GM12892 (cell line): ENCODE results near the gene GNA15.
"Not testable (repeated sequence)": the region's sequence is repeated elsewhere in the genome, so short reads cannot be mapped to it uniquely, and the experiment has no call there.

Source experiments
- DNase-seq: peaks from one replicate; pipeline ENCODE4 v3.0.0; 2011; ENCODE audit not compliant: insufficient read length
- FAIRE-seq: peaks from 2 replicates; lab custom pipeline; 2011; peaks lifted over from hg19 to GRCh38; lab: Jason Lieb, UNC
- POLR2A ChIP-seq: IDR thresholded peaks from 2 replicates; pipeline ENCODE4 v1.6.1; 2011; ENCODE audit warnings: low read depth, low read length, control low read depth
- POLR2AphosphoS5 ChIP-seq: IDR thresholded peaks from 2 replicates; pipeline ENCODE4 v1.6.1; 2011; ENCODE audit warnings: low read depth, low read length, control low read depth
- TAF1 ChIP-seq: IDR thresholded peaks from 2 replicates; pipeline ENCODE4 v1.6.1; 2011; ENCODE audit warnings: low read depth, mild to moderate bottlenecking, control low read depth, low read length, borderline replicate concordance

The GNA15 gene

GRCh38 chr19:3146677-3147100 lies 10.9 kb downstream of the GNA15 start:
- TF ChIP-seq POLR2AphosphoS5 (no peak), TAF1 (no peak), POLR2A (no peak)
- FAIRE-seq = peak; percentile 36
- DNase-seq = no peak

- DNase-seq = no peak
- FAIRE-seq = no peak
- TF ChIP-seq POLR2AphosphoS5 (no peak), TAF1 (no peak), POLR2A (no peak)
These were observed 12.7 kb downstream of the GNA15 start for GRCh38 chr19:3148503-3148902.

DNA sequence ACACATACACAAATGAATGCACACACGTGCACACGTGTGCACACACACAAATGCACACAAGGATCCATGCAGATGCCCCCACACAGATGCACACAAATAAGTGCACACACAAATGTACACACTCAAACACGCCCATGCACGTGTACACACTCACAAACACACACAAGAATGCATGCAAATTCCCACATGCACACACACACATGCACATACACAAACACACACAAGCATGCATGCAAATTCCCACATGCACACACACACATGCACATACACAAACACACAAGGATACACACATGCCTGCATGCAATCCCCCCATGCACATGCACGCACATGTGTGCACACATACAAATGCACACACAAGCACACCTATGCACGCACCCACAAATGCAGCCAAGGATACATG lies 13.3 kb downstream of the GNA15 start:
- TF ChIP-seq TAF1 (no peak), POLR2A (no peak), POLR2AphosphoS5 (no peak)
- peak; percentile 85 for FAIRE-seq
- DNase-seq = no peak

- no peak for DNase-seq
- no peak for TF ChIP-seq POLR2A
- FAIRE-seq = no peak
These were observed 14.0 kb downstream of the GNA15 start for GRCh38 chr19:3149526-3150505.

DNA sequence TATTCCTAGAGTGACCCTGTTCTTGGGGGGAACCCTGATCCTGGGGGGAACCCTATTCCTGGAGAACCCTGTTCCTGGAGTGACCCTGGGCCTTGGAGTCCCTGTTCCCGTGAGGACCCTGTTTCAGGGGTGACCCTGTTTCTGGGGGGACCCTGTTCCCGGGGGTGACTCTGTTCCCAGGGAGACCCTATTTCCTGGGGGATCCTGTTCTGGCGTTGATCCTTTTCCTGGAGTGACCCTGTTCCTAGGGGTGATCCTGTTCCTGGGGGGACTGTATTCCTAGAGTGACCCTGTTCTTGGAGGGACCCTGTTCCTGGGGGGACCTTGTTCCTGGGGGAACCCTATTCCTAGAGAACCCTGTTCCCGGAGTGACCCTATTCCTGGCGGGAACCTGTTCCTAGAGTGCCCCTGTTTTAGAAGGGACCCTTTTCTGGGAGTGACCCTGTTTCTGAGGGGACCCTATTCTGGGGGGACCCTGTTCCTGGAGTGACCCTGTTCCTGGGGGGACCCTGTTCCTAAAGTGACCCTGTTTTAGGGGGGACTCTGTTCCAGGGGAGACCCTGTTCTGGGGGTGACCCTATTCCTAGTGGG lies 15.0 kb downstream of the GNA15 start:
- FAIRE-seq (no peak), DNase-seq (no peak)
- TF ChIP-seq TAF1 = no peak

GRCh38 chr19:3151563-3152418 lies 16.0 kb downstream of the GNA15 start:
- no peak for FAIRE-seq
- no peak for DNase-seq
- TF ChIP-seq TAF1 (no peak), POLR2A (no peak), POLR2AphosphoS5 (no peak)

DNA sequence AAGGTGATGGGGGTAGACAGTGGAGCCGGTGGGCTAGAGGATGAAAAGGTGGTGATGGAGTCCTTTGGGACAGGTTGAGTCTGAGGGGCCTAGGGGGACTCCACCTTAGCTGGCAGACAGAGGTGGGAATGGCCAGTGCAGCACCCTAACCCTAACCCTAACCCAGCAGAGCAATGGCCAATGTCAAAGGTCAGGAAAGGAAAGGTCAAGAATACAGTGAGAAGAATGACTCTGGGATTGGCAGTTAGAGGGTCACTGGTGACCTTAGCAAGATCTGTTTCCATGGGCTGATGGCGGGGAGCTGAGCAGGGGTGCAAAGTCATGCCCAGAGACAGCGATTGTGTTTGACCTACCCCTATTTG lies 16.6 kb downstream of the GNA15 start:
- DNase-seq = no peak
- TF ChIP-seq TAF1 (no peak), POLR2A (no peak), POLR2AphosphoS5 (no peak)
- no peak for FAIRE-seq

DNA sequence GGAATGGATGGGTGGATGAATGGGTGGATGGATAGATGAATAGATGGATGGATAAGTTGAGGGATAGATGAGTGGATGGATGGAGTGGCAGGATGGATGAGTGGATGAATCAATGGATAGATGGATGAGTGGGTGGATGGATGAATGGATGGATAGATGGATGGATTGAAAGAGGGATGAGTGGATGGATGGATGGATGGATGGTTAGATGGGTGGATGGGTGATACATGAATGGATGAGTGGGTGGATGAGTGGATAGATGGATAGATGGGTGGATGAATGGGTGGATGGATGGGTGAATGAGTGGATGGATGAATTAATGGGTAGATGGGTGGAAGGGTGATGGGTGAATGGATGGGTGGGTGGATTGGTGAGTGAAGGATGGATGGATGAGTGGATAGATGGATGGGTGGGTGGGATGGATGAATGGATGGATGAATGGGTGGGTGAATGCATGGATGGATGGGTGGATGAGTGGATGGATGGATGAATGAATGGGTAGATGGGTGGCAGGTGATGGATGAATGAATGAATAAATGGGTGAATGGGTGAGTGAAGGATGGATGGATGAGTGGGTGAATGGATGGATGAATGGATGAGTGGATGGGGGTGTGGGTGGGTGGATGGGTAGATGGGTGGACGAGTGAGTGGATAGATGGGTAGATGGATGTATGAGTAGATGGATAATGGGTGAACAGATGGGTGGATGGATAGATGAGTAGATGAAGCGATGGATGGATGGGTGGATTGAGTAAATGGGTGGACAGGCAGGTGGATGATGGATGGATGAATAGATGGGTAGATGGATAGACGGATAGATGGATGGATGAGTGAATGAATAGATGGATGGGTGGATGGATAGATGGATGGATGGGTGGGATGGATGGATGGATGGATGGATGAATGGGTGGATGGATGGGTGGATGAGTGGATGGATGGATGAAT lies 17.7 kb downstream of the GNA15 start:
- no peak for DNase-seq
- TF ChIP-seq TAF1 = no peak
- TF ChIP-seq POLR2AphosphoS5 = no peak
- no peak for TF ChIP-seq POLR2A
- FAIRE-seq = no peak

GRCh38 chr19:3154447-3154846 lies 18.6 kb downstream of the GNA15 start:
- FAIRE-seq, DNase-seq: not testable (repeated sequence)

DNA sequence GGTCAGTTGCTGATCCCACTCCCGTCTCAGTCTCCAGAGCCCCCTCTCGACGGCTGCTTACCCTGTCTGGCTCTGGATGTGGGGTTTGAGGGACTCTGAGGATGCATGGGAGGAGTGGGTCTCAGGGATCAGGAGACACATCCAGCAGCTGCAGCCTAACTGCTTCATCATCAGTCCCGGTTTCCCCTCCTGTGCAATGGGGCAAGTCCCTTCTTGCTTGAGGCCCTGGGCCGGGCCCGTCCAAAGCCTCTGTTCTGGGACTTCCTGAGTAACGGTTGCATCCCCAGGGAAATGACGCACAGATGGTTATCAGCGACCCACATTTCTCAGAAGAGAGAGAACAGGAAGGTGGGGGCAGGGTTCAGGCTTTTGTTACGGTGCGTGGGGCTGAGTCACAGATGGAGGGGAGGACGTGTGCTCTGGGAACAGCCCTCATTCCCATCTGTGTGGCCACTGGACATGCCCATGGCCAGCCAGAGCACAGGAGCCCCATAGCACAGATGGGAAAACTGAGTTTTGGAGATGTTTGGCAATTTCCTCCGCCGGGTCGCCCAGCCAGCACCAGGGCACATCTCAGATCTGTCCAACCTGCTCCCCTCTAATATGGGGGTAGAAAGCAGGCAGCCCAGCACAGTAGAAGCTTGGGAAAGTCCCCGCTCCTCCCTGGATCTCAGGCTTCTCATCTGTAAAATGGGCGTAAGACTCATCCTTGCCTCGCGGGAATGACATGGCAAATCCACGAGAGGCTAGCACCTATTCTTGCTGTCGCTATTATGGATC lies 19.3 kb downstream of the GNA15 start:
- TF ChIP-seq POLR2A = peak; percentile 91
- peak; percentile 61 for TF ChIP-seq TAF1
- peak; percentile 75 for TF ChIP-seq POLR2AphosphoS5
- FAIRE-seq (peak; percentile 92), DNase-seq (peak; percentile 73)

- DNase-seq = no peak
- TF ChIP-seq POLR2A = no peak
- no peak for TF ChIP-seq POLR2AphosphoS5
- no peak for TF ChIP-seq TAF1
- no peak for FAIRE-seq
These were observed 21.4 kb downstream of the GNA15 start for GRCh38 chr19:3157096-3157845.
